Smooth muscle cell (in vitro differentiated cells): ENCODE measurements around the gene LMBRD2. TPM values are rescaled to one million over a fixed set of nuclear protein-coding genes. Genes with fewer than 3 reads are reported as not detected.

Experiments
- DNase-seq: peaks from one replicate; lab custom pipeline; 2025; ENCODE audit not compliant: unreplicated experiment; lab: John Stamatoyannopoulos, UW
- H2AFZ ChIP-seq: fragments of 200-600 bp; sonication (generic); 2 replicates; pipeline ENCODE4 v1.6.0; 2016; ENCODE audit warnings: antibody characterized with exemption, low read depth, mild to moderate bottlenecking
- H3F3A ChIP-seq: fragments of 200-600 bp; sonication (generic); 2 replicates; pipeline ENCODE4 v1.6.0; 2017; ENCODE audit warnings: antibody characterized with exemption, low read depth
- H3K27ac ChIP-seq: fragments of 200-600 bp; sonication (generic); 2 replicates; pipeline ENCODE4 v1.5.1; 2016; ENCODE audit warnings: low read depth, mild to moderate bottlenecking
- H3K27me3 ChIP-seq: fragments of 200-600 bp; sonication (generic); 2 replicates; pipeline ENCODE4 v1.6.1; 2016; ENCODE audit warnings: low read depth, mild to moderate bottlenecking
- H3K36me3 ChIP-seq: fragments of 200-600 bp; sonication (generic); 2 replicates; pipeline ENCODE4 v1.5.1; 2016; ENCODE audit warnings: low read depth
- H3K4me1 ChIP-seq: fragments of 200-600 bp; sonication (generic); 2 replicates; pipeline ENCODE4 v1.5.1; 2016; ENCODE audit warnings: low read depth
- H3K4me2 ChIP-seq: fragments of 200-600 bp; sonication (generic); 2 replicates; pipeline ENCODE4 v1.6.0; 2016; ENCODE audit warnings: mild to moderate bottlenecking
- H3K4me3 ChIP-seq: fragments of 200-600 bp; sonication (generic); 2 replicates; pipeline ENCODE4 v1.5.1; 2016; ENCODE audit warnings: mild to moderate bottlenecking
- H3K79me2 ChIP-seq: fragments of 200-600 bp; sonication (generic); 2 replicates; pipeline ENCODE4 v1.6.0; 2016; ENCODE audit warnings: low read depth, mild to moderate bottlenecking
- H3K9ac ChIP-seq: fragments of 200-600 bp; sonication (generic); 2 replicates; pipeline ENCODE4 v1.6.0; 2016; ENCODE audit warnings: low read depth
- H3K9me3 ChIP-seq: fragments of 200-600 bp; sonication (generic); replicated peaks from 2 replicates; pipeline ENCODE4 v1.5.1; 2016; ENCODE audit warnings: low read depth
- H4K20me1 ChIP-seq: fragments of 200-600 bp; sonication (generic); 2 replicates; pipeline ENCODE4 v1.6.0; 2016; ENCODE audit warnings: low read depth
- CTCF ChIP-seq: fragments of 200-600 bp; sonication (generic); IDR thresholded peaks from 2 replicates; pipeline ENCODE4 v1.5.1; 2017; ENCODE audit warnings: borderline replicate concordance, mild to moderate bottlenecking, antibody characterized with exemption; ENCODE audit not compliant: insufficient read depth, poor library complexity, severe bottlenecking
- WGBS: methylation state at CpG from one replicate; pipeline ENCODE4 v1.1.7; 2016; ENCODE audit warnings: low lambda C conversion rate; 5-methylcytosine and 5-hydroxymethylcytosine counted together
- polyA plus RNA-seq: library from polyadenylated mRNA; unstranded; fragments of >200 nt; fragmentation: Nextera tagmentation; extraction: Ambion mirVana; gene quantifications from 2 replicates; pipeline ENCODE4 v1.2.1, GENCODE V29; 2016
- total RNA-seq: library from RNA; depleted of rRNA; stranded (reverse); fragments of >200 nt; gene quantifications from 2 replicates; pipeline ENCODE4 v1.2.3, GENCODE V29; 2014

The LMBRD2 gene
- total and polyA plus RNA-seq, 2 experiments from 2014 or later = 2.5 to 18.5 TPM

GRCh38 chr5:36057386-36057785 lies 94.3 kb downstream of the LMBRD2 start:
- Histone ChIP-seq H3K9ac (no peak overlapping the region), H3F3A (peaks cover 7% of the 10 kb centered on the region), H3K27ac (no peak overlapping the region), H3K4me2 (no peak overlapping the region), H3K79me2 (no peaks in the 10 kb centered on the region), H4K20me1 (no peaks in the 10 kb centered on the region), H3K4me1 (peaks cover 6% of the 10 kb centered on the region), H3K9me3 (no peaks in the 10 kb centered on the region), H3K36me3 (no peaks in the 10 kb centered on the region), H2AFZ (no peak overlapping the region), H3K4me3 (no peak overlapping the region), H3K27me3 (no peaks in the 10 kb centered on the region)
- WGBS = 15% methylated on average over 2 of the region's 2 CpGs
- DNase-seq = no peak
- no peak for TF ChIP-seq CTCF

GRCh38 chr5:36056422-36056821 lies 95.3 kb downstream of the LMBRD2 start:
- Histone ChIP-seq H3K4me2 (no peak overlapping the region), H3K27ac (no peak overlapping the region), H3K4me3 (no peak overlapping the region), H3K4me1 (peaks cover 6% of the 10 kb centered on the region), H3K9ac (no peak overlapping the region), H4K20me1 (no peaks in the 10 kb centered on the region), H3K27me3 (no peaks in the 10 kb centered on the region), H3K9me3 (no peaks in the 10 kb centered on the region), H3K36me3 (no peaks in the 10 kb centered on the region), H3K79me2 (no peaks in the 10 kb centered on the region), H2AFZ (no peak overlapping the region), H3F3A (peaks cover 7% of the 10 kb centered on the region)
- no peak for DNase-seq
- 73% methylated on average over 5 of the region's 5 CpGs for WGBS
- TF ChIP-seq CTCF = no peak

GRCh38 chr5:36055984-36056383 lies 95.7 kb downstream of the LMBRD2 start:
- TF ChIP-seq CTCF = no peak
- WGBS = 63% methylated on average over 5 of the region's 5 CpGs
- H3K36me3 ChIP-seq = no peaks in the 10 kb centered on the region
- no peak overlapping the region for H2AFZ ChIP-seq
- H3K9me3 ChIP-seq = no peaks in the 10 kb centered on the region
- H4K20me1 ChIP-seq = no peaks in the 10 kb centered on the region
- no peaks in the 10 kb centered on the region for H3K27me3 ChIP-seq
- peaks cover 7% of the 10 kb centered on the region for H3F3A ChIP-seq
- no peak overlapping the region for H3K4me2 ChIP-seq
- no peak for DNase-seq
- no peak overlapping the region for H3K9ac ChIP-seq
- no peak overlapping the region for H3K27ac ChIP-seq
- H3K4me1 ChIP-seq = peaks cover 6% of the 10 kb centered on the region
- H3K79me2 ChIP-seq = no peaks in the 10 kb centered on the region
- no peak overlapping the region for H3K4me3 ChIP-seq

- no peak for TF ChIP-seq CTCF
- Histone ChIP-seq H4K20me1 (no peaks in the 10 kb centered on the region), H3K4me2 (no peak overlapping the region), H3F3A (peaks cover 7% of the 10 kb centered on the region), H3K9ac (no peak overlapping the region), H3K79me2 (no peaks in the 10 kb centered on the region), H2AFZ (no peak overlapping the region), H3K27ac (no peak overlapping the region), H3K27me3 (no peaks in the 10 kb centered on the region), H3K4me1 (peaks cover 6% of the 10 kb centered on the region), H3K4me3 (no peak overlapping the region), H3K9me3 (no peaks in the 10 kb centered on the region), H3K36me3 (no peaks in the 10 kb centered on the region)
- WGBS = 93% methylated on average over 3 of the region's 3 CpGs
- no peak for DNase-seq
Observed at GRCh38 chr5:36054647-36055046, 97.0 kb downstream of the LMBRD2 start.
